Measurements from ENCODE around the gene FAM156A. TPM values are rescaled to one million over a fixed set of nuclear protein-coding genes. Genes with fewer than 3 reads are reported as not detected.
"Not testable (repeated sequence)": the region's sequence is repeated elsewhere in the genome, so short reads cannot be mapped to it uniquely, and the experiment has no call there.

Gene FAM156A
- total and polyA plus RNA-seq, 2 donors (not counting 1 experiment from before 2014, with no cell fraction given) = 14.0 to 29.8 TPM

DNA sequence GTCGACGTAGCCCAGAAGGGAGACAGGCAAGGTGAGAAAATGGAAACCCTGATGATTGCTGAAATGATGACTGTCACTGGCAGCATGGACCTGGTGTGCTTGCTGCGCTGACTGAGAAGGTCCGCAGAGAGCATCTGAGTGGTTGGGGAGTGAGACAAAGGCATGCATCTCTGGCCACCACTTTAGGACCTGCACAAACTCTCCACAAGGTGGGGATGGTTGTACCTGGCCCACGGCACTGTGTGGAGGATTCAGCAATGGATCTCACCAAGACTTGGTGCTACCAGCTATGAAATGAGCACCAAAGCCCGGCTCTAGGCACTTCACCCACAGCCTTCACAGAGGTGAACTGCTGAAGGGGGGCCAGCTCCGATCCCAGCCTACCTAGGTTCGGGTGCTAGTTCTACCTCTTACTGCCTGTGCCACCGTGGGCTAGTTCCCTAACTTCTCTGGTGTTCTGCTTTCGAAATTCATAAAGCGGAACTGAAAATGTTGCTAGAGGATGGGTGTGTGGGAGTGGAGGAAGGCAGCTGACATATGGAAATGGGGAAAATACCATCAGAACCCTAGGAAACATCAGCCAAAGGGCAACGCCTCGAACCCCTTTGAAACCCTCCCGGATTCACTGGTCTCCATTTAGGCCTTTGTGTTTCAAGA, 12.4 kb downstream of the FAM156A start:
- H3K9me3 Mint-ChIP-seq (ENCODE audit: insufficient read depth); H3K27ac ChIP-seq (ENCODE audit: low read length in 2 of 2); H3K4me1 Mint-ChIP-seq; H3K9me3 ChIP-seq (ENCODE audit: control extremely low read depth in 1 of 3, control insufficient read depth in 2 of 3, insufficient read depth in 1 of 3, low read length in 2 of 3); H3K9ac ChIP-seq (ENCODE audit: low read length); CTCF ChIA-PET; H3K27me3 ChIP-seq (replicated peaks in 1 of 4; ENCODE audit: control extremely low read depth in 1 of 4, control insufficient read depth in 3 of 4, insufficient read depth in 4 of 4, low read length in 3 of 4); H2AFZ ChIP-seq (ENCODE audit: insufficient read depth, low read depth, low read length, poor library complexity, severe bottlenecking); H3K4me1 ChIP-seq (ENCODE audit: control insufficient read depth in 2 of 2, insufficient read depth in 2 of 2, low read length in 2 of 2); H3K4me3 ChIP-seq (ENCODE audit: control extremely low read depth in 1 of 5, extremely low read depth in 1 of 5, insufficient read depth in 1 of 5, low read depth in 2 of 5, low read length in 4 of 5); H4K20me1 ChIP-seq (ENCODE audit: control insufficient read depth, insufficient read depth, low read length, poor library complexity, severe bottlenecking); H3K4me3 Mint-ChIP-seq; ATAC-seq (ENCODE audit: low read depth); POLR2A ChIA-PET; H3K79me2 ChIP-seq (ENCODE audit: control insufficient read depth, insufficient read depth, low read length); H3K36me3 ChIP-seq (replicated peaks in 1 of 2; ENCODE audit: control extremely low read depth in 1 of 2, control insufficient read depth in 1 of 2, extremely low read depth in 1 of 2, insufficient read depth in 2 of 2, low read length in 1 of 2); H3K27me3 Mint-ChIP-seq; intact Hi-C loops (cut with micrococcal nuclease); DNase-seq; H3K27ac Mint-ChIP-seq; H3K4me2 ChIP-seq (replicated peaks; ENCODE audit: low read depth, low read length, poor library complexity, severe bottlenecking): not testable (repeated sequence)
- no CpG with 5 or more reads among the region's 14 CpGs for WGBS (ENCODE audit: insufficient coverage)

DNA sequence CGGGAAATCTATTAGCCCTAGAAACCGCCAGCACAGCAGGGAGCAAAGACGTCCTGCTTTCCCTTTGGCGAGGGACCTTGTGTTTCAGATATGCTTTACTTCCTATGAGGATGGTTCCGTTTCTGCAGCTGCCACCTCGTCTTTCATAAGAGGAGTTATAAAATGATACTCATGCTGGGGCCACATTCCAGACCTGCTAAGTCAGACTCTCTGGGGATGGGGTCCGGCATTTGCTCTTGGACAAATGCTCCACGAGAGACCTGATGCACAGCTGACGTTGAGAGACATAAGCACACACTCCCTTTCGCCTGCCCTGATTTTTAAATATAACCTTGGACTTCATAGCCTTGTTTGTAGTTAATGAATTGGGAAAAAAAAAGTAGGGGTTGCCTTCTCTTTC, 16.6 kb downstream of the FAM156A start:
- H3K4me1 ChIP-seq (ENCODE audit: control insufficient read depth in 2 of 2, insufficient read depth in 2 of 2, low read length in 2 of 2); H3K27ac Mint-ChIP-seq; H3K4me2 ChIP-seq (replicated peaks; ENCODE audit: low read depth, low read length, poor library complexity, severe bottlenecking); CTCF ChIA-PET; H3K79me2 ChIP-seq (ENCODE audit: control insufficient read depth, insufficient read depth, low read length); H3K4me3 Mint-ChIP-seq; H3K9me3 Mint-ChIP-seq (ENCODE audit: insufficient read depth); H4K20me1 ChIP-seq (ENCODE audit: control insufficient read depth, insufficient read depth, low read length, poor library complexity, severe bottlenecking); H3K9ac ChIP-seq (ENCODE audit: low read length); intact Hi-C loops (cut with micrococcal nuclease); DNase-seq; H3K27me3 ChIP-seq (replicated peaks in 1 of 4; ENCODE audit: control extremely low read depth in 1 of 4, control insufficient read depth in 3 of 4, insufficient read depth in 4 of 4, low read length in 3 of 4); H3K36me3 ChIP-seq (replicated peaks in 1 of 2; ENCODE audit: control extremely low read depth in 1 of 2, control insufficient read depth in 1 of 2, extremely low read depth in 1 of 2, insufficient read depth in 2 of 2, low read length in 1 of 2); H3K9me3 ChIP-seq (ENCODE audit: control extremely low read depth in 1 of 3, control insufficient read depth in 2 of 3, insufficient read depth in 1 of 3, low read length in 2 of 3); ATAC-seq (ENCODE audit: low read depth); H3K27ac ChIP-seq (ENCODE audit: low read length in 2 of 2); H3K4me1 Mint-ChIP-seq; H2AFZ ChIP-seq (ENCODE audit: insufficient read depth, low read depth, low read length, poor library complexity, severe bottlenecking); H3K4me3 ChIP-seq (ENCODE audit: control extremely low read depth in 1 of 5, extremely low read depth in 1 of 5, insufficient read depth in 1 of 5, low read depth in 2 of 5, low read length in 4 of 5); H3K27me3 Mint-ChIP-seq; POLR2A ChIA-PET: not testable (repeated sequence)
- WGBS (ENCODE audit: insufficient coverage) = no CpG with 5 or more reads among the region's 10 CpGs

DNA sequence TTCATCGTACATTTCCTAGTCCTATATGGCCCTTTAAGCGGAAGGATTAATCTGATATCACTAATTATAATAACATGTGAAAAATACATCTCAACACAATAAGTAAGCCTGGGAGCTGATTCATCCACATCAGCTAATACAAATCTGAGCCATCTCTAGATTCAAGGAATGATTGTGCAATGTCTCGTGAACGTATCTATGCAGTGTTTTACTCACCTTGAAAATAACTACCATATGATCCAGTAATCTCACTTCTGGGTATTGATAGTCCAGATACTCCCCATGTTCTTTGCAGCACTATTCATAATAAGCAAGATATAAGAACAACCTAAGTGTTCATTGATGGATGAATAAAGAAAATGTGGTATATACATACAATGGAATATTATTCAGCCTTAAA, 17.6 kb downstream of the FAM156A start:
- H2AFZ ChIP-seq (ENCODE audit: insufficient read depth, low read depth, low read length, poor library complexity, severe bottlenecking); DNase-seq; H3K4me2 ChIP-seq (replicated peaks; ENCODE audit: low read depth, low read length, poor library complexity, severe bottlenecking); H4K20me1 ChIP-seq (ENCODE audit: control insufficient read depth, insufficient read depth, low read length, poor library complexity, severe bottlenecking); H3K79me2 ChIP-seq (ENCODE audit: control insufficient read depth, insufficient read depth, low read length); H3K27ac ChIP-seq (ENCODE audit: low read length in 2 of 2); H3K9me3 Mint-ChIP-seq (ENCODE audit: insufficient read depth); H3K9me3 ChIP-seq (ENCODE audit: control extremely low read depth in 1 of 3, control insufficient read depth in 2 of 3, insufficient read depth in 1 of 3, low read length in 2 of 3); H3K27me3 ChIP-seq (replicated peaks in 1 of 4; ENCODE audit: control extremely low read depth in 1 of 4, control insufficient read depth in 3 of 4, insufficient read depth in 4 of 4, low read length in 3 of 4); H3K4me3 Mint-ChIP-seq; H3K4me1 ChIP-seq (ENCODE audit: control insufficient read depth in 2 of 2, insufficient read depth in 2 of 2, low read length in 2 of 2); H3K9ac ChIP-seq (ENCODE audit: low read length); ATAC-seq (ENCODE audit: low read depth); POLR2A ChIA-PET; H3K4me3 ChIP-seq (ENCODE audit: control extremely low read depth in 1 of 5, extremely low read depth in 1 of 5, insufficient read depth in 1 of 5, low read depth in 2 of 5, low read length in 4 of 5); H3K4me1 Mint-ChIP-seq; CTCF ChIA-PET; H3K36me3 ChIP-seq (replicated peaks in 1 of 2; ENCODE audit: control extremely low read depth in 1 of 2, control insufficient read depth in 1 of 2, extremely low read depth in 1 of 2, insufficient read depth in 2 of 2, low read length in 1 of 2); H3K27me3 Mint-ChIP-seq; H3K27ac Mint-ChIP-seq; intact Hi-C loops (cut with micrococcal nuclease): not testable (repeated sequence)
- WGBS (ENCODE audit: insufficient coverage) = no CpG with 5 or more reads among the region's 4 CpGs

DNA sequence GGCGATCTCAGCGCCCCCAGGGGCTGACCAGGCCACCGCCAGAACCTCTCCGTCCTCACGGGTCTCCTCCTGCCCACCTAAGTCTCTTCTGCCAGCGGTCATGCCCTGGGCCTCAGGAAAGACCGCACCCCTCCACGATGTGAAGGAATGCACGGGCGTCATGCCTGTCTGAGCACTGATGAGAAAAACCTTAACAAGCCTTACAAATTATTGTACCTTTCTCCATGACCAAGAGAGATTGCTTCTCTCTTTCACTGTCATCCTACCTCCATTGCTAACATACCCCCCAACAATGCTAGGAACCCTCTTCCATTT, 22.9 kb downstream of the FAM156A start:
- H4K20me1 ChIP-seq (ENCODE audit: control insufficient read depth, insufficient read depth, low read length, poor library complexity, severe bottlenecking); H3K27me3 Mint-ChIP-seq; DNase-seq; H3K36me3 ChIP-seq (replicated peaks in 1 of 2; ENCODE audit: control extremely low read depth in 1 of 2, control insufficient read depth in 1 of 2, extremely low read depth in 1 of 2, insufficient read depth in 2 of 2, low read length in 1 of 2); H3K9me3 ChIP-seq (ENCODE audit: control extremely low read depth in 1 of 3, control insufficient read depth in 2 of 3, insufficient read depth in 1 of 3, low read length in 2 of 3); H3K9me3 Mint-ChIP-seq (ENCODE audit: insufficient read depth); H3K4me1 Mint-ChIP-seq; H3K27me3 ChIP-seq (replicated peaks in 1 of 4; ENCODE audit: control extremely low read depth in 1 of 4, control insufficient read depth in 3 of 4, insufficient read depth in 4 of 4, low read length in 3 of 4); intact Hi-C loops (cut with micrococcal nuclease); ATAC-seq (ENCODE audit: low read depth); H3K4me1 ChIP-seq (ENCODE audit: control insufficient read depth in 2 of 2, insufficient read depth in 2 of 2, low read length in 2 of 2); H3K79me2 ChIP-seq (ENCODE audit: control insufficient read depth, insufficient read depth, low read length): not testable (repeated sequence)
- CTCF ChIA-PET = interaction anchor here (0.7 to 1.1 kb wide), 3 partner anchors 12 to 60 kb away, joined by 3 to 4 read pairs (median 3); no protein-coding TSS in a partner anchor
- Histone ChIP-seq H2AFZ (ENCODE audit: insufficient read depth, low read depth, low read length, poor library complexity, severe bottlenecking) (peak overlapping the region; percentile 98), H3K9ac (ENCODE audit: low read length) (peak overlapping the region; percentile 88), H3K4me2 (replicated peaks; ENCODE audit: low read depth, low read length, poor library complexity, severe bottlenecking) (peak overlapping the region; percentile 90), H3K27ac (ENCODE audit: low read length in 2 of 2) (peak overlapping the region; percentile 92 to 98), H3K4me3 (ENCODE audit: control extremely low read depth in 1 of 5, extremely low read depth in 1 of 5, insufficient read depth in 1 of 5, low read depth in 2 of 5, low read length in 4 of 5) (peak overlapping the region in 4 of 5 experiments; percentile 73 to 88 (median 74))
- peak overlapping the region; percentile 89 for H3K4me3 Mint-ChIP-seq
- POLR2A ChIA-PET = interaction anchor here (0.9 kb wide), 1 partner anchor 12 kb away, joined by 3 read pairs; no protein-coding TSS in a partner anchor
- 7% methylated on average over 9 of the region's 10 CpGs for WGBS (ENCODE audit: insufficient coverage)
- H3K27ac Mint-ChIP-seq = peak overlapping the region; percentile 97
